SW480 (cell line): ENCODE results near the gene SPEM1.
"Not testable (repeated sequence)": the region's sequence is repeated elsewhere in the genome, so short reads cannot be mapped to it uniquely, and the experiment has no call there.

Experiments
- DNase-seq: peaks from one replicate; pipeline ENCODE4 v3.0.0-alpha.2; 2016; ENCODE audit warnings: low spot score

SPEM1 gene

DNA sequence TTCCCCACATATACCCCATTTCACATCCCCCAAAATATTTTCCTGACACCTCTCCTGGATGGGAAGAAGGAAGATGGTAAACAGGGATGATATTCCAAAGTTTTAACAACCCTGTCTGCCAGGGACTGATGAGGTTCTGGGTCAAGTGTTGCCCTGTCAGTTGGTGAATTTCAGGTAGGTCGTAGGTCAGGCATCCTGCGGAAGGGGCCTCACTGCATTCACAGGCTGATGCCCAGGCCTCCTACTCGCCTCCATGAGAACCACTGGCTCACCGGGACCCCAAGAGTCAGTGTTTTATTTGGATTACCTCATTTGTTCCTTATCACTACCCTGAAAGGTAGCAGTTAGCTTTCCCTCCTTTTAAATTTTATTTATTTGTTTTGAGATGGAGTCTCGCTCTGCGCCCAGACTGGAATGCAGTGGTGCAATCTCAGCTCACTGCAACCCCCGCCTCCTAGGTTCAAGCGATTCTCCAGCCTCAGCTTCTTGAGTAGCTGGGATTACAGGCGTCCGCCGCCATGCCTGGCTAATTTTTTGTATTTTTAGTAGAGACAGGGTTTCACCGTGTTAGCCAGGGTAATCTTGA lies 48.8 kb downstream of the SPEM1 start:
- DNase-seq: no peak

DNA sequence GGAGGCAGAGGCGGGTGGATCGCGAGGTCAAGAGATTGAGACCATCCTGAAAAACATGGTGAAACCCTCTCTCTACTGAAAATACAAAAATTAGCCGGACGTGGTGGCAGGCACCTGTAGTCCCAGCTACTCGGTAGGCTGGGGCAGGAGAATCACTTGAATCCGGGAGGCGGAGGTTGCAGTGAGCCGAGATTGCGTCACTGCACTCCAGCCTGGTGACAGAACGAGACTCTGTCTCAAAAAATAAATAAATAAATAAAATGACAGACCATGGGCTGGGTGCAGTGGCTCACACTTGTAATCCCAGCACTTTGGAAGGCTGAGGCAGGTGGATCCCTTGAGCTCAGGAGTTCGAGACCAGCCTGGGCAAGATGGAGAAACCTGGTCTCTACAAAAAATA lies 49.7 kb downstream of the SPEM1 start:
- not testable (repeated sequence) for DNase-seq

DNA sequence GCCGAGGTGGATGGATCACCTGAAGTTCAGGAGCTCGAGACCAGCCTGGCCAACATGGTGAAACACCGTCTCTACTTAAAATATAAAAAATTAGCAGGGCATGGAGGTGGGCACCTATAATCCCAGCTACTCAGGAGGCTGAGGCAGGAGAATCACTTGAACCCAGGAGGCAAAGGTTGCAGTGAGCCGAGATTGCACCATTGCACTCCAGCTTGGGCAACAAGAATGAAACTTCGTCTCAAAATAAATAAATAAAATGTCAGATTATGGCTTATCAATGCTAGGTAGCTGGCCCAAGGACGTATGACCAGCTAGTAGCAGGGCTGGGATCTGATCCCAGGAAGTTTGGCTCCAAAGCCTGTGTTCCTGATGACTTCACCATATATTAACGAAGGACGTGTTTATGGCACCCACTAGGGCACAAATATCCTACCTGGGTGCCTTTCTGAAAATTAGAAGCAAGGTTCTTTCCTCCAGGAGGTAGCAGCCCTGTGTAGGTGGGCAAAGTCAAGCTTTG lies 50.4 kb downstream of the SPEM1 start:
- not testable (repeated sequence) for DNase-seq
